Endothelial cell of umbilical vein (primary cell): ENCODE measurements around the gene MAF. TPM values are rescaled to one million over a fixed set of nuclear protein-coding genes. Genes with fewer than 3 reads are reported as not detected.

ENCODE experiments used
- BruUV-seq: library from RNA; stranded (reverse); fragments of 400-500 nt; replicated peaks from 2 replicates; lab custom pipeline; 2021; lab: Mats Ljungman, UMichigan
- CTCF ChIA-PET: fragments of 300-600, 350-600 bp; sonication (Branson Sonifier 250); formaldehyde crosslinking; loops from one replicate; lab custom pipeline; 2021; ENCODE audit warnings: antibody characterized with exemption, inconsistent platforms; lab: Charles Lee
- POLR2A ChIA-PET: fragments of 300-600, 350-600 bp; sonication (Branson Sonifier 250); formaldehyde crosslinking; loops from one replicate; lab custom pipeline; 2021; ENCODE audit warnings: antibody characterized with exemption, inconsistent platforms; lab: Charles Lee
- DNase-seq: peaks from one replicate; pipeline ENCODE4 v3.0.0-alpha.2; 2011; ENCODE audit warnings: low read depth, low spot score
- FAIRE-seq: peaks from 2 replicates; lab custom pipeline; 2011; peaks lifted over from hg19 to GRCh38; lab: Jason Lieb, UNC
- H2AFZ ChIP-seq: 2 replicates; pipeline ENCODE4 v1.6.0; 2012; ENCODE audit warnings: low read depth, low read length, control low read depth, inconsistent platforms
- H3K27ac ChIP-seq: 2 replicates; pipeline ENCODE4 v1.5.1; 2011; ENCODE audit warnings: low read depth, mild to moderate bottlenecking, control low read depth, low read length, moderate library complexity; ENCODE audit not compliant: insufficient read depth
- H3K27me3 ChIP-seq, 2 experiments: 2 replicates each; pipeline versions ENCODE4 v1.6.0 to v1.6.1; 2011; ENCODE audit warnings: low read length in 2 of 2, mixed read lengths in 1 of 2; ENCODE audit not compliant: control insufficient read depth in 2 of 2, insufficient read depth in 2 of 2
- H3K36me3 ChIP-seq, 2 experiments: 2 replicates in 1 of 2; 3 replicates in 1 of 2; pipeline ENCODE4 v1.5.1; 2011; ENCODE audit warnings: low read length in 2 of 2, mild to moderate bottlenecking in 1 of 2, moderate library complexity in 1 of 2; ENCODE audit not compliant: control insufficient read depth in 2 of 2, insufficient read depth in 2 of 2; ENCODE audit errors: extremely low read depth in 1 of 2
- H3K4me1 ChIP-seq: 3 replicates; pipeline ENCODE4 v1.5.1; 2011; ENCODE audit warnings: mild to moderate bottlenecking, low read length; ENCODE audit not compliant: control insufficient read depth, insufficient read depth; ENCODE audit errors: extremely low read depth
- H3K4me2 ChIP-seq: 2 replicates; pipeline ENCODE4 v1.6.1; 2011; ENCODE audit warnings: low read length, control low read depth, mixed read lengths; ENCODE audit not compliant: insufficient read depth
- H3K4me3 ChIP-seq, 3 experiments: fragments of 200-600 bp in 1 of 3; sonication (generic), shearing (Covaris generic) in 1 of 3; replicated peaks in 1 of 3; 2 replicates each; pipeline ENCODE4 v1.5.1; 2011 to 2016; ENCODE audit warnings: control low read depth in 3 of 3, low read length in 3 of 3, mild to moderate bottlenecking in 2 of 3, inconsistent platforms in 1 of 3, low read depth in 1 of 3, moderate library complexity in 1 of 3; ENCODE audit not compliant: insufficient read depth in 1 of 3
- H3K79me2 ChIP-seq: 2 replicates; pipeline ENCODE4 v1.6.0; 2012; ENCODE audit warnings: low read length, inconsistent platforms; ENCODE audit not compliant: control insufficient read depth, insufficient read depth
- H3K9ac ChIP-seq: replicated peaks from 2 replicates; pipeline ENCODE3; 2011; ENCODE audit warnings: low read length, control low read depth; ENCODE audit not compliant: insufficient read depth; ENCODE audit errors: extremely low read depth
- H3K9me1 ChIP-seq: replicated peaks from 3 replicates; pipeline ENCODE4 v1.6.0; 2011; ENCODE audit warnings: mild to moderate bottlenecking, low read length; ENCODE audit not compliant: control insufficient read depth, insufficient read depth; ENCODE audit errors: extremely low read depth
- H3K9me3 ChIP-seq: replicated peaks from 2 replicates; pipeline ENCODE4 v1.5.1; 2012; ENCODE audit warnings: low read length, inconsistent platforms; ENCODE audit not compliant: control insufficient read depth, insufficient read depth
- H4K20me1 ChIP-seq: replicated peaks from 2 replicates; pipeline ENCODE3; 2011; ENCODE audit warnings: mild to moderate bottlenecking, low read length; ENCODE audit not compliant: control insufficient read depth, insufficient read depth; ENCODE audit errors: extremely low read depth
- EZH2 ChIP-seq: IDR thresholded peaks from 2 replicates; pipeline ENCODE4 v1.6.1; 2012; ENCODE audit warnings: borderline replicate concordance, low read depth, mild to moderate bottlenecking, moderate library complexity, low read length, inconsistent platforms; ENCODE audit not compliant: severe bottlenecking
- FOS ChIP-seq: IDR thresholded peaks from 2 replicates; pipeline ENCODE4 v1.6.1; 2011; ENCODE audit warnings: mild to moderate bottlenecking, low read length, moderate library complexity, borderline replicate concordance; ENCODE audit not compliant: insufficient read depth
- GATA2 ChIP-seq: IDR thresholded peaks from 2 replicates; pipeline ENCODE4 v1.7.0; 2011; ENCODE audit warnings: low read depth, mild to moderate bottlenecking, moderate library complexity, mixed read lengths, low read length; ENCODE audit not compliant: insufficient read length, insufficient read depth
- JUN ChIP-seq: IDR thresholded peaks from 2 replicates; pipeline ENCODE4 v1.6.1; 2011; ENCODE audit warnings: borderline replicate concordance, low read depth; ENCODE audit not compliant: insufficient read length, insufficient read depth
- MYC ChIP-seq: IDR thresholded peaks from one replicate; pipeline ENCODE4 v1.6.1; 2011; ENCODE audit warnings: mild to moderate bottlenecking, low read depth, low read length
- POLR2A ChIP-seq: IDR thresholded peaks from 2 replicates; pipeline ENCODE4 v1.6.1; 2012; ENCODE audit warnings: low read depth, mild to moderate bottlenecking, control low read depth, low read length
- POLR2AphosphoS5 ChIP-seq: IDR thresholded peaks from 2 replicates; pipeline ENCODE4 v1.6.1; 2012; ENCODE audit warnings: low read depth, mild to moderate bottlenecking, control low read depth, low read length, moderate library complexity; ENCODE audit not compliant: insufficient read depth
- dilution Hi-C: fragments of 300-500 bp; cut with MboI; formaldehyde crosslinking; loops from one replicate; pipeline ENCODE4 v1.15.0; 2019; ENCODE audit warnings: low sequenced_read_pairs; ENCODE audit not compliant: extremely low pct_ligation_motif_present
- intact Hi-C: fragments of 100-400 bp; cut with micrococcal nuclease; formaldehyde crosslinking; loops from one replicate; pipeline ENCODE4 v1.10.0; 2022
- polyA plus RNA-seq, 4 experiments: library from polyadenylated mRNA; depleted of rRNA in 3 of 4; stranded (reverse) in 3 of 4; unstranded in 1 of 4; fragments of >200 nt; gene quantifications; 2 replicates each; pipeline versions ENCODE4 v1.2.1 to v1.2.3, GENCODE V29; 2011 to 2012; ENCODE audit warnings: missing spikeins in 1 of 4
- total RNA-seq: library from RNA; stranded (reverse); gene quantifications from 2 replicates; pipeline ENCODE4 v1.2.3, GENCODE V29; 2021
- TF ChIP-seq, protein P1 (sequence below), 2 donors: IDR thresholded peaks; 1 replicate in 1 of 2; 2 replicates in 1 of 2; pipeline ENCODE4 v1.5.1; 2011; ENCODE audit warnings: low read length in 2 of 2, mild to moderate bottlenecking in 2 of 2, moderate library complexity in 2 of 2, control low read depth in 1 of 2, inconsistent platforms in 1 of 2, low read depth in 1 of 2; ENCODE audit not compliant: insufficient read depth in 1 of 2; ENCODE audit errors: extremely low read depth in 1 of 2
- TF ChIP-seq, protein P2 (sequence below): IDR thresholded peaks from 2 replicates; pipeline ENCODE4 v1.6.1; 2011; ENCODE audit not compliant: insufficient read depth, insufficient read length

MAF gene
- total and polyA plus RNA-seq, 2 donors (not counting 3 experiments of a cell fraction or from before 2014, with no cell fraction given) = 0.04 to 0.33 TPM

DNA sequence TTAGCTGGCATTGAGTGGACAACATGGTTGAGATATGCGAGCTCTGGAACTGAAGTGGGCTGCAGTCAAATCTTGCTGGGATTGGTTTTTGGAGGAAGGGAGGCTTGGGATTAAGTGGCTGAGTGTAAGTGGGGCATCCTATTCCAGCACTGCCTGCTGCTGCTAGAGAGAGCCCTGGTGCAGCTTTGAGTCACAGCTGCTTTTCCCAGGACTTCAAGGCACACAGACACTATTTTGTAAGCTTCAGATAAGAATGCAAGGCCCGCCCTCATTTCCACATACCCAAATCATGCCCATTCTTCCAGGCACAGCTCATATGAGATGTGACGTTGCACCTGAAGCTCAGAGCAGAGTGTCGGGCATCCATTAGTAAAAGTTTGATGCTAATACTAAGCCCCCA is 10.2 kb upstream of the MAF start:
- Histone ChIP-seq H3K36me3 (no peaks in the 10 kb centered on the region), H3K9ac (no peak overlapping the region), H3K27ac (no peak overlapping the region), H3K9me1 (no peaks in the 10 kb centered on the region), H4K20me1 (no peaks in the 10 kb centered on the region), H3K79me2 (no peaks in the 10 kb centered on the region), H3K27me3 (no peaks in the 10 kb centered on the region), H3K4me3 (no peak overlapping the region), H3K4me2 (no peak overlapping the region), H3K9me3 (no peaks in the 10 kb centered on the region), H2AFZ (no peak overlapping the region), H3K4me1 (no peaks in the 10 kb centered on the region)
- BruUV-seq = no TSS peak
- intact Hi-C loops (no loop called here), dilution Hi-C loops (no loop called here)
- ChIA-PET POLR2A (no interaction called here), CTCF (no interaction called here)
- TF ChIP-seq, protein P1, sequence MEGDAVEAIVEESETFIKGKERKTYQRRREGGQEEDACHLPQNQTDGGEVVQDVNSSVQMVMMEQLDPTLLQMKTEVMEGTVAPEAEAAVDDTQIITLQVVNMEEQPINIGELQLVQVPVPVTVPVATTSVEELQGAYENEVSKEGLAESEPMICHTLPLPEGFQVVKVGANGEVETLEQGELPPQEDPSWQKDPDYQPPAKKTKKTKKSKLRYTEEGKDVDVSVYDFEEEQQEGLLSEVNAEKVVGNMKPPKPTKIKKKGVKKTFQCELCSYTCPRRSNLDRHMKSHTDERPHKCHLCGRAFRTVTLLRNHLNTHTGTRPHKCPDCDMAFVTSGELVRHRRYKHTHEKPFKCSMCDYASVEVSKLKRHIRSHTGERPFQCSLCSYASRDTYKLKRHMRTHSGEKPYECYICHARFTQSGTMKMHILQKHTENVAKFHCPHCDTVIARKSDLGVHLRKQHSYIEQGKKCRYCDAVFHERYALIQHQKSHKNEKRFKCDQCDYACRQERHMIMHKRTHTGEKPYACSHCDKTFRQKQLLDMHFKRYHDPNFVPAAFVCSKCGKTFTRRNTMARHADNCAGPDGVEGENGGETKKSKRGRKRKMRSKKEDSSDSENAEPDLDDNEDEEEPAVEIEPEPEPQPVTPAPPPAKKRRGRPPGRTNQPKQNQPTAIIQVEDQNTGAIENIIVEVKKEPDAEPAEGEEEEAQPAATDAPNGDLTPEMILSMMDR (IDR thresholded peaks at IDR 0.05; ENCODE audit: extremely low read depth in 1 of 2, insufficient read depth in 1 of 2, low read depth in 1 of 2, low read length in 2 of 2) = no peak
- TF ChIP-seq MYC (no peak), EZH2 (no peak), JUN (no peak), GATA2 (no peak), POLR2AphosphoS5 (no peak), FOS (no peak), POLR2A (no peak)
- TF ChIP-seq, protein P2, sequence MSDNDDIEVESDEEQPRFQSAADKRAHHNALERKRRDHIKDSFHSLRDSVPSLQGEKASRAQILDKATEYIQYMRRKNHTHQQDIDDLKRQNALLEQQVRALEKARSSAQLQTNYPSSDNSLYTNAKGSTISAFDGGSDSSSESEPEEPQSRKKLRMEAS = no peak
- DNase-seq (no peak), FAIRE-seq (no peak)
